Calu3 (cell line): ENCODE data around the gene PRR33. TPM values are rescaled to one million over a fixed set of nuclear protein-coding genes. Genes with fewer than 3 reads are reported as not detected.
"Not testable (repeated sequence)": the region's sequence is repeated elsewhere in the genome, so short reads cannot be mapped to it uniquely, and the experiment has no call there.

ENCODE experiments used
- Bru-seq: library from RNA; stranded (reverse); fragments of 400-500 nt; gene quantifications from one replicate; lab custom pipeline; 2021; lab: Mats Ljungman, UMichigan
- BruChase-seq, 2 experiments: library from RNA; stranded (reverse); fragments of 400-500 nt; gene quantifications; one replicate each; lab custom pipeline; 2021; lab: Mats Ljungman, UMichigan
- BruUV-seq: library from RNA; stranded (reverse); fragments of 400-500 nt; replicated peaks from 2 replicates; lab custom pipeline; 2021; lab: Mats Ljungman, UMichigan
- CTCF ChIA-PET: fragments of 300-600 bp; sonication (Branson Sonifier 250); formaldehyde crosslinking; loops from one replicate; lab custom pipeline; 2022; ENCODE audit warnings: antibody characterized with exemption; lab: Charles Lee
- DNase-seq: peaks from one replicate; pipeline ENCODE4 v3.0.0; 2022
- H3K27ac Mint-ChIP-seq: one replicate; pipeline ENCODE4 v1.8.0; 2022; ENCODE audit warnings: mixed read lengths; ENCODE audit not compliant: unreplicated experiment
- H3K27me3 Mint-ChIP-seq: one replicate; pipeline ENCODE4 v1.8.0; 2022; ENCODE audit warnings: mixed read lengths; ENCODE audit not compliant: unreplicated experiment
- H3K36me3 Mint-ChIP-seq: one replicate; pipeline ENCODE4 v1.8.0; 2022; ENCODE audit warnings: mild to moderate bottlenecking, moderate library complexity, mixed read lengths; ENCODE audit not compliant: insufficient read depth, unreplicated experiment
- H3K4me1 Mint-ChIP-seq: one replicate; pipeline ENCODE4 v1.8.0; 2022; ENCODE audit warnings: mild to moderate bottlenecking, low read depth, mixed read lengths; ENCODE audit not compliant: unreplicated experiment
- H3K4me3 Mint-ChIP-seq: one replicate; pipeline ENCODE4 v1.8.0; 2022; ENCODE audit warnings: mild to moderate bottlenecking, low read depth, moderate library complexity, mixed read lengths; ENCODE audit not compliant: unreplicated experiment
- H3K9me3 Mint-ChIP-seq: one replicate; pipeline ENCODE4 v1.8.0; 2022; ENCODE audit warnings: low read depth, mixed read lengths; ENCODE audit not compliant: unreplicated experiment
- CTCF ChIP-seq: fragments of 200-600 bp; IDR thresholded peaks from one replicate; pipeline ENCODE4 v1.8.0; 2022; ENCODE audit warnings: antibody characterized with exemption; ENCODE audit not compliant: unreplicated experiment
- intact Hi-C: fragments of 100-400 bp; cut with micrococcal nuclease; formaldehyde crosslinking; loops from one replicate; pipeline ENCODE4 v1.10.0; 2022; ENCODE audit not compliant: unreplicated experiment
- long read RNA-seq: library from polyadenylated mRNA; stranded (forward); transcript quantifications from one replicate; pipeline ENCODE4 v2.0.0, GENCODE V29; 2022
- total RNA-seq: library from RNA; stranded (reverse); gene quantifications from 2 replicates; pipeline ENCODE4 v1.2.3, GENCODE V29; 2022

PRR33 gene
- total RNA-seq, result not detected in 2 replicates
- not detected for Bru-seq, nascent RNA
- not detected for BruChase-seq, experiment 1, labeled RNA remaining after a 6-hour chase
- BruChase-seq, experiment 2, labeled RNA remaining after a 2-hour chase, result not detected
- long read RNA-seq, result 0 reads

- Mint-ChIP-seq H3K36me3 (no peaks in the 10 kb centered on the region), H3K4me3 (no peak within 1 kb of the TSS), H3K27me3 (peaks cover 60% of the 10 kb centered on the region), H3K27ac (no peak within 1 kb of the TSS), H3K4me1 (no peaks in the 10 kb centered on the region), H3K9me3 (peaks cover 2% of the 10 kb centered on the region)
- BruUV-seq, result no TSS peak
- DNase-seq, result no peak
- no peak for TF ChIP-seq CTCF
- intact Hi-C loops, result no loop called here
- CTCF ChIA-PET, result no interaction called here
Measured at GRCh38 chr11:1891831-1892115, at the start of gene PRR33. Gene PRR33, minus strand, starts transcription at chr11:1891895. Its CDS starts 1,311 bp downstream, at chr11:1890584.

- H3K4me3 Mint-ChIP-seq, CTCF ChIA-PET, H3K27ac Mint-ChIP-seq, H3K36me3 Mint-ChIP-seq, H3K4me1 Mint-ChIP-seq, intact Hi-C loops, H3K9me3 Mint-ChIP-seq, BruUV-seq, DNase-seq: not testable (repeated sequence)
- H3K27me3 Mint-ChIP-seq, result peaks cover 25% of the 10 kb centered on the region
Measured at GRCh38 chr11:1939788-1940187, 48.1 kb upstream of the PRR33 start.

GRCh38 chr11:1939006-1939625 lies 47.4 kb upstream of the PRR33 start:
- peaks cover 3% of the 10 kb centered on the region for H3K36me3 Mint-ChIP-seq
- H3K9me3 Mint-ChIP-seq, result no peaks in the 10 kb centered on the region
- no peak for TF ChIP-seq CTCF
- H3K27ac Mint-ChIP-seq, result no peak overlapping the region
- no peak for DNase-seq
- no TSS peak for BruUV-seq
- H3K4me1 Mint-ChIP-seq, result peaks cover 7% of the 10 kb centered on the region
- H3K27me3 Mint-ChIP-seq, result peaks cover 28% of the 10 kb centered on the region
- CTCF ChIA-PET, result no interaction called here
- intact Hi-C loops, result no loop called here
- H3K4me3 Mint-ChIP-seq, result no peak overlapping the region

- no peak for DNase-seq
- Mint-ChIP-seq H3K4me3 (no peak overlapping the region), H3K27ac (no peak overlapping the region), H3K9me3 (no peaks in the 10 kb centered on the region), H3K27me3 (peaks cover 34% of the 10 kb centered on the region), H3K36me3 (no peaks in the 10 kb centered on the region), H3K4me1 (peaks cover under 1% of the 10 kb centered on the region)
- CTCF ChIA-PET, result no interaction called here
- BruUV-seq, result no TSS peak
- no peak for TF ChIP-seq CTCF
- intact Hi-C loops, result no loop called here
Measured at GRCh38 chr11:1938343-1939005, 46.8 kb upstream of the PRR33 start.
